Endodermal cell (in vitro differentiated cells): ENCODE data around the gene ACOX1. TPM values are rescaled to one million over a fixed set of nuclear protein-coding genes. Genes with fewer than 3 reads are reported as not detected.

Source experiments
- DNase-seq: peaks from one replicate; pipeline ENCODE4 v3.0.0-alpha.2; 2017
- H3K27ac ChIP-seq: 2 replicates; pipeline ENCODE4 v1.5.1; 2013; ENCODE audit warnings: mild to moderate bottlenecking, low read depth, low read length, moderate library complexity
- H3K27me3 ChIP-seq: 2 replicates; pipeline ENCODE4 v1.6.1; 2013; ENCODE audit warnings: mild to moderate bottlenecking, low read length, moderate library complexity; ENCODE audit not compliant: insufficient read depth, control insufficient read depth, poor library complexity, severe bottlenecking
- H3K36me3 ChIP-seq: 2 replicates; pipeline ENCODE4 v1.7.0; 2013; ENCODE audit warnings: mild to moderate bottlenecking, low read length, moderate library complexity; ENCODE audit not compliant: control insufficient read depth, insufficient read depth
- H3K4me1 ChIP-seq: one replicate; pipeline ENCODE4 v1.7.0; 2013; ENCODE audit warnings: low read length; ENCODE audit not compliant: control insufficient read depth, insufficient read depth
- H3K4me3 ChIP-seq: 2 replicates; pipeline ENCODE4 v1.5.1; 2013; ENCODE audit warnings: mild to moderate bottlenecking, low read length, moderate library complexity
- H3K9ac ChIP-seq: 2 replicates; pipeline ENCODE4 v1.6.1; 2013; ENCODE audit warnings: mild to moderate bottlenecking, low read length, moderate library complexity; ENCODE audit not compliant: poor library complexity, severe bottlenecking; ENCODE audit errors: extremely low read depth
- H3K9me3 ChIP-seq: 2 replicates; pipeline ENCODE4 v1.6.1; 2013; ENCODE audit warnings: mild to moderate bottlenecking, low read length, moderate library complexity; ENCODE audit not compliant: control insufficient read depth
- H3K27ac Mint-ChIP-seq: 2 replicates; pipeline ENCODE4 v1.8.0; 2020; ENCODE audit warnings: mixed read lengths
- H3K27me3 Mint-ChIP-seq: 2 replicates; pipeline ENCODE4 v1.8.0; 2021; ENCODE audit warnings: mild to moderate bottlenecking, mixed read lengths; ENCODE audit not compliant: insufficient read depth
- H3K36me3 Mint-ChIP-seq: 2 replicates; pipeline ENCODE4 v1.8.0; 2020; ENCODE audit warnings: low read depth, mixed read lengths
- H3K4me1 Mint-ChIP-seq: 2 replicates; pipeline ENCODE4 v1.8.0; 2020; ENCODE audit warnings: mixed read lengths
- H3K4me3 Mint-ChIP-seq: 2 replicates; pipeline ENCODE4 v1.8.0; 2020; ENCODE audit warnings: mild to moderate bottlenecking, moderate library complexity, mixed read lengths
- H3K9me3 Mint-ChIP-seq: 2 replicates; pipeline ENCODE4 v1.8.0; 2020; ENCODE audit warnings: mild to moderate bottlenecking, mixed read lengths
- WGBS, 2 experiments: methylation state at CpG; one replicate each; pipeline versions ENCODE4 v1.1.5 to v1.1.7; 2013; ENCODE audit warnings: missing lambda C conversion rate in 2 of 2, mixed read lengths in 1 of 2; ENCODE audit not compliant: insufficient coverage in 1 of 2, insufficient read length in 1 of 2; 5-methylcytosine and 5-hydroxymethylcytosine counted together
- total RNA-seq, 2 donors: library from RNA; stranded (reverse); fragmentation: NEBNext Ultra II Directional in 1 of 2; extraction: Animal tissue kit (Norgen Biotek cat#: 25700) in 1 of 2; gene quantifications; 2 replicates in 1 of 2; 3 replicates in 1 of 2; pipeline ENCODE4 v1.2.1, GENCODE V29; 2021
- TF ChIP-seq, protein P1 (sequence below): fragments of 200-600 bp; sonication (generic); conservative IDR thresholded peaks from 2 replicates; pipeline ENCODE4 v1.5.0; 2021; ENCODE audit warnings: antibody characterized with exemption, mild to moderate bottlenecking

Gene ACOX1
- total RNA-seq, 2 donors from 2014 or later = 28.6 to 37.1 TPM

DNA sequence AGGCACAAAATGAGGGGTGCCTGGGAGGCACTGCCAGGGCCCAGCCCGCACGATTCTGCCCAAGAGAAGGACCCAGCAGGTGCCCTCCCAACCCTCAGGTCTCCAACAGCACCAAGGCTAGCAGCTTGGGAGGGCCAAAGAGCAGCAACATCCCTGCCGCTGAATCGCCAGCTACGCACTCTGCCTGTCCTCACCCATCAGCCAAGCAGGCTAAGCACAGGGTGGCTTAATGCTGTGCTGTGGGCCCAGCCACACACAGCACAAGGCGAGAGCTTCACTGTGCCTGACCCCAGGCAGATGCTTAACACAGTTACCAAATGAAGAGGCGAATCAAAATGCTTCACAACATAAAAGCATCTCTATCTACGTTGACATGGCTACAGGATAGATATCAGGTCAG, 63.7 kb downstream of the ACOX1 start:
- H3K27ac ChIP-seq = no peak overlapping the region
- no peak overlapping the region for H3K4me3 ChIP-seq
- no peaks in the 10 kb centered on the region for H3K9me3 Mint-ChIP-seq
- TF ChIP-seq, protein P1, sequence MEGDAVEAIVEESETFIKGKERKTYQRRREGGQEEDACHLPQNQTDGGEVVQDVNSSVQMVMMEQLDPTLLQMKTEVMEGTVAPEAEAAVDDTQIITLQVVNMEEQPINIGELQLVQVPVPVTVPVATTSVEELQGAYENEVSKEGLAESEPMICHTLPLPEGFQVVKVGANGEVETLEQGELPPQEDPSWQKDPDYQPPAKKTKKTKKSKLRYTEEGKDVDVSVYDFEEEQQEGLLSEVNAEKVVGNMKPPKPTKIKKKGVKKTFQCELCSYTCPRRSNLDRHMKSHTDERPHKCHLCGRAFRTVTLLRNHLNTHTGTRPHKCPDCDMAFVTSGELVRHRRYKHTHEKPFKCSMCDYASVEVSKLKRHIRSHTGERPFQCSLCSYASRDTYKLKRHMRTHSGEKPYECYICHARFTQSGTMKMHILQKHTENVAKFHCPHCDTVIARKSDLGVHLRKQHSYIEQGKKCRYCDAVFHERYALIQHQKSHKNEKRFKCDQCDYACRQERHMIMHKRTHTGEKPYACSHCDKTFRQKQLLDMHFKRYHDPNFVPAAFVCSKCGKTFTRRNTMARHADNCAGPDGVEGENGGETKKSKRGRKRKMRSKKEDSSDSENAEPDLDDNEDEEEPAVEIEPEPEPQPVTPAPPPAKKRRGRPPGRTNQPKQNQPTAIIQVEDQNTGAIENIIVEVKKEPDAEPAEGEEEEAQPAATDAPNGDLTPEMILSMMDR = no peak
- H3K4me1 Mint-ChIP-seq = no peaks in the 10 kb centered on the region
- WGBS, 2 experiments = 82 to 88% methylated on average over 8 of the region's 8 CpGs
- no peaks in the 10 kb centered on the region for H3K27me3 Mint-ChIP-seq
- no peaks in the 10 kb centered on the region for H3K27me3 ChIP-seq
- no peaks in the 10 kb centered on the region for H3K9me3 ChIP-seq
- H3K27ac Mint-ChIP-seq = no peak overlapping the region
- H3K36me3 Mint-ChIP-seq = peaks cover 25% of the 10 kb centered on the region
- H3K4me3 Mint-ChIP-seq = no peak overlapping the region
- H3K36me3 ChIP-seq = peaks cover 10% of the 10 kb centered on the region
- no peak overlapping the region for H3K9ac ChIP-seq
- no peak for DNase-seq
- H3K4me1 ChIP-seq = peaks cover 7% of the 10 kb centered on the region

DNA sequence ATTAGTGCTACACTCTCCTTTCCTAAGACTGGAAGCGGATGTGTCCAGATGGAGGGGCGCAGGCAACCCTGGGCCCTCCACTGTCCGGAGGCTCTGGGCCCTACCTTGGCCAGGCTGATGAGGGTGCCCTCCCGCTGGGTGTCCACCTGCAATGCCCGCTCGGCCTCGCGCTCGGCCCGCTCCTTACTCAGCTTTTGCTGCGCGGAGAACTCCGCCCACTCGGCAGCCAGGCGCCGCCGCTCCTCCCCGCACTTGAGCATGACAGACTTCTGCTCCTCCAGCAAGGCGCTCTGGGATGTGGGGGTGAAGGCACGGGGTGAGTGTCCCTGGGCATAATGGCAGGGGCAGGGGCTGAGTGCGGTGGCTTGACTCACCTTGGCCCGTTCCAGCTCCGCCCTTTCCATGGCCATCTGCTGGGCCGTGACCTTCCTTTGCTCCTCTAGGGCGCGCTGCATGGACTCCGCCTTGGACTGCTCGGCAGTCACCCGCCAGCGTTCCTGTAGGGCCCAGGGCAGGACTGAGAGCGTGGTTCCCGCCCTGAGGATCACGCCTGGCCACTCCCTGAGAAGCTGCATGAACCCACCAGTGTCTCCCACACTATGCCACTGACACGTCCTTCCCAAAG, 64.2 kb downstream of the ACOX1 start:
- H3K36me3 Mint-ChIP-seq = peaks cover 24% of the 10 kb centered on the region
- Histone ChIP-seq H3K4me1 (peaks cover 7% of the 10 kb centered on the region), H3K27ac (no peak overlapping the region), H3K9ac (no peak overlapping the region), H3K27me3 (no peaks in the 10 kb centered on the region), H3K9me3 (no peaks in the 10 kb centered on the region), H3K4me3 (no peak overlapping the region), H3K36me3 (peaks cover 10% of the 10 kb centered on the region)
- DNase-seq = peak; percentile 84
- no peaks in the 10 kb centered on the region for H3K9me3 Mint-ChIP-seq
- no peak overlapping the region for H3K27ac Mint-ChIP-seq
- 92 to 93% methylated on average over 15 to 34 of the region's 34 CpGs for WGBS, 2 experiments
- TF ChIP-seq, protein P1 = peak; percentile 29
- H3K4me3 Mint-ChIP-seq = no peak overlapping the region
- H3K4me1 Mint-ChIP-seq = no peaks in the 10 kb centered on the region
- no peaks in the 10 kb centered on the region for H3K27me3 Mint-ChIP-seq

DNA sequence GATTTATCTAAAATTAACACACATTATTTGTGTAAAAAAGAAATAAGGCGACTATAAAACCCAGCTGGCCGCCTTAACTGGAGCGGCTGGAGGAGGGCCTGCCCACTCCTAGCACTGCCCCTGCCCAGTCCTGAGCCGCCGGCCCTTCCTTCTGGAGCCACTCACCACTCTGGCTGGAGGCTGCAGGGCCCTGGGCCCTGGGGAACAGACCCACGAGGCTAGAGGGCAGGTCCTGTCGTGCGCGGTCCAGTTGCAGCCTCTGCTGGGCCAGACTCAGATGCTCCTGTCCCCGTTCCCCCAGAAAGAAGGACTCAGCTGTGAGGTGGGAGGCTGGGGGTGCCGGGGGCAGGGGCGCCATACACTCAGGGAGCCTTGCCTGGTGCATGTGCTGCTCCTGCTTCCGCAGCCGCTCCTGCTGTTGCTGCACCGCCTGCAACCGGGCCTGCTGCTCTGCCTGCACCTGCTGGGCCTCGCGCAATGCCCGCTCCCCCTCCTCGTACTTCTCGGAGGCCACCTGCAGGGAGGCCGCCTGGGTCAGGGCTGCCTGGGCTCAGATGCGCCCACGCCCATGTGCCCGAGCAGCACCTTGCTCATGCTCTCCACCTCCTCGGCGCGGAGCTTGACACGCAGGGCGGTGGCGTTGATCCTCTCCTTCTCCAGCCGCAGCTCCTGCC, 65.3 kb downstream of the ACOX1 start:
- TF ChIP-seq, protein P1 = no peak
- H3K9me3 ChIP-seq = no peaks in the 10 kb centered on the region
- H3K36me3 Mint-ChIP-seq = peaks cover 18% of the 10 kb centered on the region
- no peak overlapping the region for H3K27ac Mint-ChIP-seq
- no peaks in the 10 kb centered on the region for H3K27me3 Mint-ChIP-seq
- WGBS, 2 experiments = 91 to 99% methylated on average over 21 to 32 of the region's 32 CpGs
- H3K36me3 ChIP-seq = peaks cover 10% of the 10 kb centered on the region
- H3K4me1 Mint-ChIP-seq = no peaks in the 10 kb centered on the region
- H3K9ac ChIP-seq = no peak overlapping the region
- peak; percentile 48 for DNase-seq
- no peak overlapping the region for H3K4me3 Mint-ChIP-seq
- no peak overlapping the region for H3K27ac ChIP-seq
- no peak overlapping the region for H3K4me3 ChIP-seq
- H3K9me3 Mint-ChIP-seq = no peaks in the 10 kb centered on the region
- H3K27me3 ChIP-seq = no peaks in the 10 kb centered on the region
- peaks cover 7% of the 10 kb centered on the region for H3K4me1 ChIP-seq
